Panc1 (cell line): Measurements from ENCODE around the gene FRMD4A. TPM values are rescaled to one million over a fixed set of nuclear protein-coding genes. Genes with fewer than 3 reads are reported as not detected.

ENCODE experiments used
- ATAC-seq: fragments of 200-7000 bp; cut with Tn5 transposase; 2 replicates; pipeline ENCODE4 v1.9.1; 2020; ENCODE audit warnings: mild to moderate bottlenecking, moderate library complexity
- BruUV-seq: library from RNA; stranded (reverse); fragments of 400-500 nt; replicated peaks from 2 replicates; lab custom pipeline; 2021; lab: Mats Ljungman, UMichigan
- CTCF ChIA-PET: fragments of 300-600 bp; sonication (Branson Sonifier 250); formaldehyde crosslinking; loops from one replicate; lab custom pipeline; 2022; ENCODE audit warnings: antibody characterized with exemption; lab: Charles Lee
- POLR2A ChIA-PET: fragments of 300-600 bp; sonication (Branson Sonifier 250); formaldehyde crosslinking; loops from one replicate; lab custom pipeline; 2022; ENCODE audit warnings: antibody characterized with exemption; lab: Charles Lee
- DNase-seq: peaks from one replicate; pipeline ENCODE4 v3.0.0-alpha.2; 2010; ENCODE audit warnings: low read depth, low spot score
- H3K27ac ChIP-seq: 2 replicates; pipeline ENCODE4 v1.5.1; 2011; ENCODE audit warnings: mild to moderate bottlenecking, low read length, inconsistent platforms
- H3K27me3 ChIP-seq: fragments of 200-500 bp; sonication (Bioruptor generic); 2 replicates; pipeline ENCODE4 v1.6.0; 2014; ENCODE audit warnings: low read length, inconsistent platforms; ENCODE audit not compliant: control insufficient read depth, insufficient read depth
- H3K36me3 ChIP-seq: fragments of 200-500 bp; sonication (Bioruptor generic); 2 replicates; pipeline ENCODE4 v1.5.1; 2014; ENCODE audit warnings: inconsistent platforms, mild to moderate bottlenecking, low read length, moderate library complexity; ENCODE audit not compliant: control insufficient read depth, insufficient read depth
- H3K4me1 ChIP-seq: 2 replicates; pipeline ENCODE4 v1.5.1; 2011; ENCODE audit warnings: inconsistent platforms, mild to moderate bottlenecking, low read length, moderate library complexity; ENCODE audit not compliant: control insufficient read depth, insufficient read depth
- H3K4me3 ChIP-seq, 2 experiments: 2 replicates each; pipeline ENCODE4 v1.5.1; 2011 to 2012; ENCODE audit warnings: low read depth in 2 of 2, low read length in 2 of 2, mild to moderate bottlenecking in 2 of 2, inconsistent platforms in 1 of 2, moderate library complexity in 1 of 2
- H3K9me3 ChIP-seq: fragments of 200-500 bp; sonication (Bioruptor generic); 2 replicates; pipeline ENCODE4 v1.5.1; 2014; ENCODE audit warnings: low read depth, mild to moderate bottlenecking, inconsistent platforms, low read length, moderate library complexity; ENCODE audit not compliant: control insufficient read depth, insufficient read depth
- CTCF ChIP-seq: fragments of 450-650 bp; IDR thresholded peaks from 2 replicates; pipeline ENCODE4 v1.5.1; 2017; ENCODE audit warnings: mild to moderate bottlenecking
- POLR2AphosphoS5 ChIP-seq: IDR thresholded peaks from 2 replicates; pipeline ENCODE4 v1.6.1; 2012; ENCODE audit warnings: mild to moderate bottlenecking, low read depth, low read length, moderate library complexity
- REST ChIP-seq, 2 experiments: IDR thresholded peaks; 2 replicates each; pipeline ENCODE4 v1.6.1; 2011 to 2012; ENCODE audit warnings: low read depth in 2 of 2, control low read depth in 1 of 2, low read length in 1 of 2, mild to moderate bottlenecking in 1 of 2, moderate library complexity in 1 of 2; ENCODE audit not compliant: insufficient read depth in 1 of 2
- SIN3A ChIP-seq: IDR thresholded peaks from 2 replicates; pipeline ENCODE4 v1.6.1; 2012; ENCODE audit warnings: low read depth, mild to moderate bottlenecking, low read length, moderate library complexity, borderline replicate concordance; ENCODE audit not compliant: insufficient read depth
- TCF7L2 ChIP-seq: IDR thresholded peaks from 2 replicates; pipeline ENCODE4 v1.6.1; 2011; ENCODE audit warnings: mild to moderate bottlenecking, low read depth, low read length, inconsistent platforms
- in situ Hi-C: cut with HindIII; loops from 2 replicates; pipeline ENCODE4 v1.10.0; 2016; ENCODE audit warnings: low sequenced_read_pairs, low pct_unique_long_range_greater_than_20kb
- intact Hi-C: fragments of 100-400 bp; cut with micrococcal nuclease; formaldehyde crosslinking; loops from one replicate; pipeline ENCODE4 v1.10.0; 2022; ENCODE audit not compliant: unreplicated experiment
- total RNA-seq: library from RNA; stranded (reverse); gene quantifications from one replicate; pipeline ENCODE4 v1.2.1, GENCODE V29; 2021; ENCODE audit not compliant: unreplicated experiment

Gene FRMD4A
- total RNA-seq, 1 experiment from 2014 or later, result 7.1 TPM

- H3K4me1 ChIP-seq, result no peaks in the 10 kb centered on the region
- no peak overlapping the region for H3K27ac ChIP-seq
- H3K9me3 ChIP-seq, result no peaks in the 10 kb centered on the region
- intact Hi-C loops, result no loop called here
- TF ChIP-seq REST (IDR thresholded peaks at IDR 0.05; ENCODE audit: insufficient read depth in 1 of 2, low read depth in 2 of 2, low read length in 1 of 2) (no peak), CTCF (peak; percentile 47), POLR2AphosphoS5 (no peak)
- in situ Hi-C loops, result no loop called here
- H3K36me3 ChIP-seq, result no peaks in the 10 kb centered on the region
- ATAC-seq (no peak), DNase-seq (peak; percentile 8)
- BruUV-seq, result no TSS peak
- ChIA-PET CTCF (no interaction called here), POLR2A (no interaction called here)
- no peaks in the 10 kb centered on the region for H3K27me3 ChIP-seq
- no peak overlapping the region for H3K4me3 ChIP-seq
Observed at GRCh38 chr10:14325325-14325955, 5.3 kb downstream of the FRMD4A start.

GRCh38 chr10:14322526-14323188 is 8.1 kb downstream of the FRMD4A start:
- no peaks in the 10 kb centered on the region for H3K36me3 ChIP-seq
- no peak for ATAC-seq
- H3K27ac ChIP-seq, result no peak overlapping the region
- H3K27me3 ChIP-seq, result no peaks in the 10 kb centered on the region
- DNase-seq, result no peak
- ChIA-PET POLR2A (no interaction called here), CTCF (no interaction called here)
- BruUV-seq, result no TSS peak
- no peaks in the 10 kb centered on the region for H3K4me1 ChIP-seq
- H3K4me3 ChIP-seq, result no peak overlapping the region
- TF ChIP-seq SIN3A, result no peak
- TF ChIP-seq TCF7L2, result no peak
- no peak for TF ChIP-seq POLR2AphosphoS5
- no peak for TF ChIP-seq CTCF
- no peak for TF ChIP-seq REST (IDR thresholded peaks at IDR 0.05; ENCODE audit: insufficient read depth in 1 of 2, low read depth in 2 of 2, low read length in 1 of 2)
- H3K9me3 ChIP-seq, result no peaks in the 10 kb centered on the region
- in situ Hi-C loops (no loop called here), intact Hi-C loops (no loop called here)
